GM23338 (cell line): Measurements from ENCODE around the gene CRYGB.

Experiments
- EZH2 ChIP-seq: fragments of 200-600 bp; sonication (generic); IDR thresholded peaks from one replicate; pipeline ENCODE4 v1.8.0; 2017; ENCODE audit warnings: antibody characterized with exemption, mild to moderate bottlenecking, low read depth; ENCODE audit not compliant: unreplicated experiment
- EZH2phosphoT487 ChIP-seq: fragments of 200-600 bp; sonication (generic); IDR thresholded peaks from one replicate; pipeline ENCODE4 v1.8.1; 2018; ENCODE audit warnings: antibody characterized with exemption; ENCODE audit not compliant: unreplicated experiment
- TF ChIP-seq, protein P1 (sequence below), 2 experiments: fragments of 200-600 bp in 1 of 2; sonication (generic) in 1 of 2; conservative IDR thresholded peaks; 2 replicates each; pipeline versions ENCODE4 v1.5.1 to v1.6.1; 2016 to 2017; ENCODE audit warnings: antibody characterized with exemption in 2 of 2, low read depth in 2 of 2, mild to moderate bottlenecking in 2 of 2, moderate library complexity in 1 of 2
- TF ChIP-seq, protein P2 (sequence below): fragments of 250-450 bp; sonication (Bioruptor Pico); IDR thresholded peaks from 2 replicates; pipeline ENCODE4 v1.5.0; 2020; ENCODE audit warnings: mild to moderate bottlenecking, moderate library complexity

DNA sequence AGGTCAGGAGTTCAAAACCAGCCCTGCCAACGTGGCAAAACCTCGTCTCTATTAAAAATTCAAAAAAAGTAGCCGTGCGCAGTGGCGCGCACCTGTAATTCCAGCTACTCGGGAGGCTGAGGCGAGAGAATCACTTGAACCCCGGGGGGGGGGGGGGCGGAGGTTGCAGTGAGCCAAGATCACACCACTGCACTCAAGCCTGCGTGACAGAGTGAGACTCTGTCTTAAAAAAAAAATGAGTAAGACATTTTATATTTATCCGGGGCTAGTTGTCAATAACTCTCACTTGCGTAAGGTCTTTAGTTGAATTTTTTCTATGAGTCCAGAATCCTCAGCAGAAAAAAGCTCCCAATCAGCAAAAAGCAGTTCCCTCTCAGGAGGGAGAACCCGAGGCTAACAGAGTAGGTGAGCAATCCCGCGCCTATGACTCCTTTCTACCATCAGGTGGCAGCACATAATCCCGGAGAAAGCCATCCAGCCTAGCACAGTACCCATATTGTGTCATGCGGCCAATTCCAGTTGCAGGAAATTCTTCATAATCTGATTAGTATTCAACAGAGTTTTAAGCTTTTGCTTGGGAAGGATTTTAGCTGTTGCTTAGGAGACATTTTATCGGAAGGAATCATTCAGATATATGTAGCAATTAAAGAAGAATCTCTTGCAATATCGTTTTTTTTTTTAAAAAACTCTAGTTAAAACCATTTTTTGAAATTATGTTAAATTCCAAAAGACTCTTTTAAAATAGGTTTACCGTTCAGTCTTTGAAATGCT lies 29.3 kb upstream of the CRYGB start:
- TF ChIP-seq EZH2 (no peak), EZH2phosphoT487 (no peak)
- TF ChIP-seq, protein P1, sequence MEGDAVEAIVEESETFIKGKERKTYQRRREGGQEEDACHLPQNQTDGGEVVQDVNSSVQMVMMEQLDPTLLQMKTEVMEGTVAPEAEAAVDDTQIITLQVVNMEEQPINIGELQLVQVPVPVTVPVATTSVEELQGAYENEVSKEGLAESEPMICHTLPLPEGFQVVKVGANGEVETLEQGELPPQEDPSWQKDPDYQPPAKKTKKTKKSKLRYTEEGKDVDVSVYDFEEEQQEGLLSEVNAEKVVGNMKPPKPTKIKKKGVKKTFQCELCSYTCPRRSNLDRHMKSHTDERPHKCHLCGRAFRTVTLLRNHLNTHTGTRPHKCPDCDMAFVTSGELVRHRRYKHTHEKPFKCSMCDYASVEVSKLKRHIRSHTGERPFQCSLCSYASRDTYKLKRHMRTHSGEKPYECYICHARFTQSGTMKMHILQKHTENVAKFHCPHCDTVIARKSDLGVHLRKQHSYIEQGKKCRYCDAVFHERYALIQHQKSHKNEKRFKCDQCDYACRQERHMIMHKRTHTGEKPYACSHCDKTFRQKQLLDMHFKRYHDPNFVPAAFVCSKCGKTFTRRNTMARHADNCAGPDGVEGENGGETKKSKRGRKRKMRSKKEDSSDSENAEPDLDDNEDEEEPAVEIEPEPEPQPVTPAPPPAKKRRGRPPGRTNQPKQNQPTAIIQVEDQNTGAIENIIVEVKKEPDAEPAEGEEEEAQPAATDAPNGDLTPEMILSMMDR (conservative IDR thresholded peaks at IDR 0.05; ENCODE audit: low read depth in 2 of 2): peak; percentile 93 to 96
- TF ChIP-seq, protein P2, sequence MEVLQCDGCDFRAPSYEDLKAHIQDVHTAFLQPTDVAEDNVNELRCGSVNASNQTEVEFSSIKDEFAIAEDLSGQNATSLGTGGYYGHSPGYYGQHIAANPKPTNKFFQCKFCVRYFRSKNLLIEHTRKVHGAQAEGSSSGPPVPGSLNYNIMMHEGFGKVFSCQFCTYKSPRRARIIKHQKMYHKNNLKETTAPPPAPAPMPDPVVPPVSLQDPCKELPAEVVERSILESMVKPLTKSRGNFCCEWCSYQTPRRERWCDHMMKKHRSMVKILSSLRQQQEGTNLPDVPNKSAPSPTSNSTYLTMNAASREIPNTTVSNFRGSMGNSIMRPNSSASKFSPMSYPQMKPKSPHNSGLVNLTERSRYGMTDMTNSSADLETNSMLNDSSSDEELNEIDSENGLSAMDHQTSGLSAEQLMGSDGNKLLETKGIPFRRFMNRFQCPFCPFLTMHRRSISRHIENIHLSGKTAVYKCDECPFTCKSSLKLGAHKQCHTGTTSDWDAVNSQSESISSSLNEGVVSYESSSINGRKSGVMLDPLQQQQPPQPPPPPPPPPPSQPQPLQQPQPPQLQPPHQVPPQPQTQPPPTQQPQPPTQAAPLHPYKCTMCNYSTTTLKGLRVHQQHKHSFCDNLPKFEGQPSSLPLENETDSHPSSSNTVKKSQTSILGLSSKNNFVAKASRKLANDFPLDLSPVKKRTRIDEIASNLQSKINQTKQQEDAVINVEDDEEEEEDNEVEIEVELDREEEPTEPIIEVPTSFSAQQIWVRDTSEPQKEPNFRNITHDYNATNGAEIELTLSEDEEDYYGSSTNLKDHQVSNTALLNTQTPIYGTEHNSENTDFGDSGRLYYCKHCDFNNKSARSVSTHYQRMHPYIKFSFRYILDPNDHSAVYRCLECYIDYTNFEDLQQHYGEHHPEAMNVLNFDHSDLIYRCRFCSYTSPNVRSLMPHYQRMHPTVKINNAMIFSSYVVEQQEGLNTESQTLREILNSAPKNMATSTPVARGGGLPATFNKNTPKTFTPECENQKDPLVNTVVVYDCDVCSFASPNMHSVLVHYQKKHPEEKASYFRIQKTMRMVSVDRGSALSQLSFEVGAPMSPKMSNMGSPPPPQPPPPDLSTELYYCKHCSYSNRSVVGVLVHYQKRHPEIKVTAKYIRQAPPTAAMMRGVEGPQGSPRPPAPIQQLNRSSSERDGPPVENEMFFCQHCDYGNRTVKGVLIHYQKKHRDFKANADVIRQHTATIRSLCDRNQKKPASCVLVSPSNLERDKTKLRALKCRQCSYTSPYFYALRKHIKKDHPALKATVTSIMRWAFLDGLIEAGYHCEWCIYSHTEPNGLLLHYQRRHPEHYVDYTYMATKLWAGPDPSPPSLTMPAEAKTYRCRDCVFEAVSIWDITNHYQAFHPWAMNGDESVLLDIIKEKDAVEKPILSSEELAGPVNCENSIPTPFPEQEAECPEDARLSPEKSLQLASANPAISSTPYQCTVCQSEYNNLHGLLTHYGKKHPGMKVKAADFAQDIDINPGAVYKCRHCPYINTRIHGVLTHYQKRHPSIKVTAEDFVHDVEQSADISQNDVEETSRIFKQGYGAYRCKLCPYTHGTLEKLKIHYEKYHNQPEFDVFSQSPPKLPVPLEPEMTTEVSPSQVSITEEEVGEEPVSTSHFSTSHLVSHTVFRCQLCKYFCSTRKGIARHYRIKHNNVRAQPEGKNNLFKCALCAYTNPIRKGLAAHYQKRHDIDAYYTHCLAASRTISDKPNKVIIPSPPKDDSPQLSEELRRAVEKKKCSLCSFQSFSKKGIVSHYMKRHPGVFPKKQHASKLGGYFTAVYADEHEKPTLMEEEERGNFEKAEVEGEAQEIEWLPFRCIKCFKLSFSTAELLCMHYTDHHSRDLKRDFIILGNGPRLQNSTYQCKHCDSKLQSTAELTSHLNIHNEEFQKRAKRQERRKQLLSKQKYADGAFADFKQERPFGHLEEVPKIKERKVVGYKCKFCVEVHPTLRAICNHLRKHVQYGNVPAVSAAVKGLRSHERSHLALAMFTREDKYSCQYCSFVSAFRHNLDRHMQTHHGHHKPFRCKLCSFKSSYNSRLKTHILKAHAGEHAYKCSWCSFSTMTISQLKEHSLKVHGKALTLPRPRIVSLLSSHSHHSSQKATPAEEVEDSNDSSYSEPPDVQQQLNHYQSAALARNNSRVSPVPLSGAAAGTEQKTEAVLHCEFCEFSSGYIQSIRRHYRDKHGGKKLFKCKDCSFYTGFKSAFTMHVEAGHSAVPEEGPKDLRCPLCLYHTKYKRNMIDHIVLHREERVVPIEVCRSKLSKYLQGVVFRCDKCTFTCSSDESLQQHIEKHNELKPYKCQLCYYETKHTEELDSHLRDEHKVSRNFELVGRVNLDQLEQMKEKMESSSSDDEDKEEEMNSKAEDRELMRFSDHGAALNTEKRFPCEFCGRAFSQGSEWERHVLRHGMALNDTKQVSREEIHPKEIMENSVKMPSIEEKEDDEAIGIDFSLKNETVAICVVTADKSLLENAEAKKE (CRISPR knock-in tag): no peak
